Nephron (organoid): ENCODE measurements around the gene ARMC9.
"Not testable (repeated sequence)": the region's sequence is repeated elsewhere in the genome, so short reads cannot be mapped to it uniquely, and the experiment has no call there.

Experiments used
- H3K27ac Mint-ChIP-seq, 3 experiments: 2 replicates each; pipeline ENCODE4 v1.8.0; 2020; ENCODE audit warnings: mixed read lengths in 3 of 3, mild to moderate bottlenecking in 2 of 3, moderate library complexity in 1 of 3
- H3K27me3 Mint-ChIP-seq: 2 replicates; pipeline ENCODE4 v1.8.0; 2021; ENCODE audit warnings: low read depth, mild to moderate bottlenecking, moderate library complexity, mixed read lengths
- H3K36me3 Mint-ChIP-seq: 2 replicates; pipeline ENCODE4 v1.8.0; 2020; ENCODE audit warnings: low read depth, mixed read lengths
- H3K4me1 Mint-ChIP-seq: 2 replicates; pipeline ENCODE4 v1.8.0; 2020; ENCODE audit warnings: mixed read lengths
- H3K4me3 Mint-ChIP-seq, 3 experiments: 2 replicates each; pipeline ENCODE4 v1.8.0; 2020; ENCODE audit warnings: mild to moderate bottlenecking in 3 of 3, mixed read lengths in 3 of 3, moderate library complexity in 2 of 3
- H3K9me3 Mint-ChIP-seq: 2 replicates; pipeline ENCODE4 v1.8.0; 2020; ENCODE audit warnings: mixed read lengths
- CTCF ChIP-seq, 3 experiments: fragments of 200-600 bp; sonication (generic); IDR thresholded peaks; one replicate each; pipeline ENCODE4 v1.5.0; 2021; ENCODE audit warnings: antibody characterized with exemption in 3 of 3; ENCODE audit not compliant: unreplicated experiment in 3 of 3

Gene ARMC9

GRCh38 chr2:231343988-231344387 lies 145.6 kb downstream of the ARMC9 start:
- Mint-ChIP-seq H3K36me3 (peaks cover 50% of the 10 kb centered on the region), H3K4me3 (no peak overlapping the region), H3K27ac (no peak overlapping the region), H3K9me3 (no peaks in the 10 kb centered on the region), H3K4me1 (peaks cover 12% of the 10 kb centered on the region), H3K27me3 (peaks cover 3% of the 10 kb centered on the region)
- no peak for TF ChIP-seq CTCF (IDR thresholded peaks at IDR 0.05; ENCODE audit: unreplicated experiment in 3 of 3)

GRCh38 chr2:231344851-231345250 lies 146.4 kb downstream of the ARMC9 start:
- Mint-ChIP-seq H3K4me1 (peaks cover 12% of the 10 kb centered on the region), H3K27ac (no peak overlapping the region), H3K27me3 (peaks cover 3% of the 10 kb centered on the region), H3K9me3 (no peaks in the 10 kb centered on the region), H3K36me3 (peaks cover 52% of the 10 kb centered on the region), H3K4me3 (no peak overlapping the region)
- no peak for TF ChIP-seq CTCF (IDR thresholded peaks at IDR 0.05; ENCODE audit: unreplicated experiment in 3 of 3)

- TF ChIP-seq CTCF (IDR thresholded peaks at IDR 0.05; ENCODE audit: unreplicated experiment in 3 of 3) = no peak
- H3K4me3 Mint-ChIP-seq = no peak overlapping the region
- peaks cover 43% of the 10 kb centered on the region for H3K36me3 Mint-ChIP-seq
- no peaks in the 10 kb centered on the region for H3K9me3 Mint-ChIP-seq
- peaks cover 3% of the 10 kb centered on the region for H3K27me3 Mint-ChIP-seq
- peaks cover 8% of the 10 kb centered on the region for H3K4me1 Mint-ChIP-seq
- H3K27ac Mint-ChIP-seq = no peak overlapping the region
These were observed 148.7 kb downstream of the ARMC9 start for GRCh38 chr2:231347081-231347480.

- no peaks in the 10 kb centered on the region for H3K9me3 Mint-ChIP-seq
- peaks cover 3% of the 10 kb centered on the region for H3K27me3 Mint-ChIP-seq
- H3K36me3 Mint-ChIP-seq = peaks cover 43% of the 10 kb centered on the region
- H3K4me1 Mint-ChIP-seq = peaks cover 4% of the 10 kb centered on the region
- no peak overlapping the region for H3K4me3 Mint-ChIP-seq
- H3K27ac Mint-ChIP-seq = no peak overlapping the region
- no peak for TF ChIP-seq CTCF (IDR thresholded peaks at IDR 0.05; ENCODE audit: unreplicated experiment in 3 of 3)
These were observed 149.2 kb downstream of the ARMC9 start for GRCh38 chr2:231347638-231348037.

- H3K27ac Mint-ChIP-seq = no peak overlapping the region
- no peak overlapping the region for H3K4me3 Mint-ChIP-seq
- no peak for TF ChIP-seq CTCF (IDR thresholded peaks at IDR 0.05; ENCODE audit: unreplicated experiment in 3 of 3)
- H3K27me3 Mint-ChIP-seq = peaks cover 3% of the 10 kb centered on the region
- H3K36me3 Mint-ChIP-seq = peaks cover 43% of the 10 kb centered on the region
- peaks cover 4% of the 10 kb centered on the region for H3K4me1 Mint-ChIP-seq
- no peaks in the 10 kb centered on the region for H3K9me3 Mint-ChIP-seq
These were observed 149.7 kb downstream of the ARMC9 start for GRCh38 chr2:231348173-231348572.

GRCh38 chr2:231348704-231349373 lies 150.4 kb downstream of the ARMC9 start:
- no peak overlapping the region for H3K4me3 Mint-ChIP-seq
- no peaks in the 10 kb centered on the region for H3K9me3 Mint-ChIP-seq
- no peak overlapping the region for H3K27ac Mint-ChIP-seq
- H3K27me3 Mint-ChIP-seq = peaks cover 3% of the 10 kb centered on the region
- H3K4me1 Mint-ChIP-seq = peaks cover 3% of the 10 kb centered on the region
- no peak for TF ChIP-seq CTCF (IDR thresholded peaks at IDR 0.05; ENCODE audit: unreplicated experiment in 3 of 3)
- peaks cover 43% of the 10 kb centered on the region for H3K36me3 Mint-ChIP-seq

- not testable (repeated sequence) for H3K4me3 Mint-ChIP-seq, H3K27me3 Mint-ChIP-seq, H3K4me1 Mint-ChIP-seq, H3K9me3 Mint-ChIP-seq, H3K27ac Mint-ChIP-seq
- H3K36me3 Mint-ChIP-seq = peaks cover 43% of the 10 kb centered on the region
These were observed 150.9 kb downstream of the ARMC9 start for GRCh38 chr2:231349374-231349735.
